Kidney tubule cell (primary cell): ENCODE data around the gene NAA10.

Source experiments
- DNase-seq: peaks from one replicate; pipeline ENCODE4 v3.0.0-alpha.2; 2018; ENCODE audit warnings: low spot score

The NAA10 gene

DNA sequence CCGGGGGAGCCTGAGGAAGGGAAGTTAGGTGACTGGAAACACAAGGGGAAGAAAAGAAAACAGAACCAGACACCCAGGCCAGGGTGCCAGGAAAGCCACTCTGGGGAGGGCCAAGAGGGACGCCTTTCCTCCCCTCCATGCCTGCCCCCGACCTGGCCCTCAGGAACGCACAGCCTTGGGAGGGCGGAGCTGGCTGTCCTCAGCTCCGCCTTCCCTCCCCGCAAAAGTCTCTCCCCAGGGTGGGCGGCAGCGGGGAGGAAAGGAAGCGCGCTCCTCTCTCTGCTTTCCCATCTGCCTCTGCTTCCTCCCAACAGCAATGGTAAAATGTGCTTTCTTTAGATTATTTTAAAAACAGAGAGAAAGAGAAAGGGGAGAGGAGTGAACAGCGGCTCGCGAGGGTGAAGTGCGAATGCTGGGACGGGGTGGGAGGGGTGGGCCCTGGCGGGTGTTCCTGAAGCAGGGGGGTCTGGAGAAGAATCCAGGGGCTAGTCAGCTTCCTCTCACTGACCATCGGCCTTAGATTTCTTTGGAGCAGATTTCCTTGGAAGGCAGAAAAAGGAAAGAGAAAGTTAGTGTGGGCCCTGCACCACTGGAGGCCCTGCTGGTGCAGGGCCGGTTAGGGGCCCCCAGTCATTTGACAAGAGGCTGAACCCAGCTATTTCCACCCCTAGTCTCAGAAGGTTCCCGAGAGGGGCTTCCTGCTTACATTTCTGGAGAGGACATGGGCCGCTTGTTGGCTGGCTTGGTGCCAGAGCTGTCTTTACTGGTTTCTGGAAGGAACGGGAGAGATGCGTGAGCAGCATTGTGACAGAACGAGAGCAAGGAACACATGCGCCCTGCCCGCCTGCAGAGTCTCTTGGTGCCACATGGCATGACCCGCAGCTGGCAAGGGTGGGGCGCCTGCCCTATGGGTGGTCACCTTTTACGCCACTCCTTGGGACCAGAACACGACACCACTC lies 14.3 kb upstream of the NAA10 start:
- DNase-seq = no peak

DNA sequence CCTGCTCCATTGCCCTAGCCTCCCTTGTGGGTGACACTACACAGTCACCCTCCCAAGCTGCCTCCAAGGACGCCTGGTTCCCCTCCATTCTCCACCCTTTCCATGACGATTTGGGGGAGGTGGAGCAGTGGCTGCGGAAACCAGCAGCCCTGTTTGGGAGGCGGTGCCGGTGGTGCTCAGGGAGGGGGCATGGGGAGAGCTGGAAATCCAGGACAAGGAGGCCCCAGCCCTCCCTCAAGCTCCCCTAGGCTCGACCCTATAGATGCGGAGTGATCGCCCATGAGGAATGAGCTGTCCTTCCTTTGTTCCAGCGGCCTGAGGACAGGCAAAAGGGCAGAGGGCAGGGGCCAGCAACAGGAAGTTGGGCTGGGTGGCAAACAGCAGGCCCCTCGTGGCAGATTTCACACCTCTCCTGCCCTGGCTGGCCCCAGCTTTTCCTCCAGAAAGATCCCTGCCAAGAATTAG lies 13.2 kb upstream of the NAA10 start:
- DNase-seq = no peak

DNA sequence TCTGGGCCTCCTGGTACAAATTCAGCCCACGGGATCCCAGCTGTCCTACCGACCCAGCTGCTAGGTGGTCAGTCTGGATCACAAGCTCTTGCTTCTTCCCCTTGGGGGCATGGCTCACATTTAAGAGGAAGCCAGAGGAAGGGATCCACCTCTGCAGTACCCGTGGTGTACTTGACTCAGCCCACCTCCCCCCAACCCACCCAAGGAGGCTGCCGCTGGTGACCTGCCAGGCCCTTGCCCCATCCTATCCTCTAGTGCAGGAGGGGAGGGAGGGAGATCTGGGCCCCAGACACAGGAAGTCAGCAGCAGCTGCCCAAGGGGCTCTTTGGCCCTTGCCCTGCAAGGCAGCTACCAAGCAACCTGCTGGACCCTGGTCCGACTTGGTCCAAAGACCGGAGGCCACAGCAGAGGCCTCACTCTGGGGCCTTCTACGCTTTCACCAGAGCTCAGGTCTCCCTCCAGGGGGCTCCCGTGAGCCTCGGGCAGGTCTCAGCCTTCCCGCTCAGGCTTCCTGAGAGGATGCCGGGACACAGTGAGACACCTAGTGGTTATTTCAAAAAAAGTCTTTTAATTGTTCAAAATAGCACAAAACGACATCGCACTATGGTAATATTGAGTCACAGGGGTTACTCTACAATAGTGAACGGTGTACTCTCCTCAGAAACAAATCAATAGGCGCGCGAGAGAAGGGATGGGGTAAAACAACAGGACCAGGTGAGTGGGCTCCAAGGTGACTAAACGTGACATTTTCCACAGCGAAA lies 12.4 kb upstream of the NAA10 start:
- peak; percentile 84 for DNase-seq

- no peak for DNase-seq
These were observed 11.4 kb upstream of the NAA10 start for GRCh38 chrX:153945956-153946943.

- DNase-seq = no peak
These were observed 9.9 kb upstream of the NAA10 start for GRCh38 chrX:153944800-153945150.

GRCh38 chrX:153944140-153944799 lies 9.4 kb upstream of the NAA10 start, which contains the start of gene RENBP:
Gene RENBP, minus strand, starts transcription at chrX:153944643. Its CDS starts 33 bp downstream, at chrX:153944610.
- no peak for DNase-seq

DNA sequence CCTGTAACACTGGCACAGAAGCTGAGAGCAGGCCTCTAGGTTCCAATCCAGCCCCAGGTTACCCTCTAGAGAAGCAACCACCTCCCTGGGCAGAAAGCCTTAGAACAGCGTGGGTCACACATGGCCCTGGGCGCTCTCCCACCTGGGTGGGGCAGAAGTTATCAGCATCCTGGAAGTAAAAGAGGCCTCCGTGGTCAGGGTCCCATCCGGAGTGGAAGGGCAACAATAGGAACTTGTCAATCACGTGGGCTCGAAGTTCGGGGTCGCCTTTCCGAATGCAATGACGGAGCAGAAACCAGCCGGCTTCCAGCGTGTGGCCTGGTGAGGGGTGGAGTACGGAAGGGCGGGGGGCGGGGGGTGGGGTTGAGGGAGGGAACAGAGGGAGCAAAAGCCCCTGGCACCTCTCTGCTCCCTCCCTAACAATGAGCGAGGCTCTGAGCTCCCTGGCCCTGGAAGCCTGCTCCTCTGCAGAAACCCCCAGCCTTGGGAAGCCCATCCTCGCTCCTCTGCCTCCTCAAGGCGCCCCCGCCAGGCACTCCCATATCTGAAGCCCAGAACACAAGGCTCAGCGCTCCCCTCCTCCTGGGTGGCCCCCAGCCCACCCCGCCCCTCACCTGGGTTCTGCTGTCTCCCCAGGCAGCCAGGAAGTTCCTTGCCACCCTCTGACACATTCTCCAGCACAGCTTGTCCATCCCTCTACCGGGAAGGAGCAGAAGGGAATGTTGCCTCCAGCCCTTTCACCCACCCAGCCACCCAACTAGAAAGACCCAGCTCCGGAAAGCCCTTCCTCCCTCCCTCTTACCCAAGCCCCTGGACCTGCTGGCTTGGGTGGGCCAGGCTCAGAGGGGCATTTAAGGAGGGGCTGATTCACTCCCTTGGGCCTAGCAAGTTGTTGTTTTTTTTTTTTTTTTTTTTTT lies 6.8 kb upstream of the NAA10 start:
- no peak for DNase-seq

GRCh38 chrX:153939573-153939972 lies 4.7 kb upstream of the NAA10 start:
- no peak for DNase-seq

DNA sequence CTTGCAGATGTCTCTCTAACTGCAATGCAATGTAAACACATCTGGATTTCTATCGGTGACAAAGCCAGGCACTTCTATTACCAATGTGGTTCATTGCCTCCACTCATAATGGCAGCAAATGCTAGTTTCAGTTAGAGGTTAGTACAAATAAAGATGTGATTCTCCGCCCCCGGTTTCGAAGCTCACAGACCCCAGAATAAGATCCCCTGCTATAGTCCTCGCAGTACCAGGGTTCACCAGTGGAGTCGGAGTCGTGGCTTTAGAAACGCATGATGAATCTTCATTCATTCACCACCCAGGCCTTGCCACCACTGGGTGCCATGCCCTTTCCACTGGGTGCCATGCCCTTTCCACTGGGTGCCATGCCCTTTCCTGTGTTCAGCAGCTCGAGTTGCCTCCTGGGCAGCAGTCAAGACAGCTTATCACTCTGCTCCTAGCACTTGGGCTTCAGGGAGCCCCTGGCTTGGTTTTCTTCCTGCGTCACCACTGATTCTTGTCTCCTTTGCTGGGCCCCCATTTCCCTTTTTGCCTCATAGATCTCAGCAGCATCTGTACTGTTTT lies 3.5 kb upstream of the NAA10 start:
- no peak for DNase-seq

DNA sequence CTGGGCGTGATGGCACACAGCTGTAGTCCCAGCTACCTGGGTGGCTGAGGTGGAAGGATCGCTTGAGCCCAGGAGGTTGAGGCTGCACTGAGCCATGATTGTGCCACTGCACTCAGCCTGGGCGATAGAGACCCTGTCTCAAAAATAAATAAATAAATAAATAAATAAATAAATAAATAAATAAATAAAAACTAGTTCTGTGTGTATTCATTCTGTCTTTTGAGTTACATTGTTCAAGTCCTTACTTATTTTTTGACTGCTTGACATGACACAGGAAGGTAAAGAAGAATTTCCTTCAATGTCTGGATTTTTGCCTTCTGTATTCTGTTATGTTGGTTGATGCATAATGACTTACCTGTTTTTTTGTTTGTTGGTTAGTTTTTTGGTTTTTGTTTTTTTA lies 2.2 kb upstream of the NAA10 start:
- no peak for DNase-seq

DNA sequence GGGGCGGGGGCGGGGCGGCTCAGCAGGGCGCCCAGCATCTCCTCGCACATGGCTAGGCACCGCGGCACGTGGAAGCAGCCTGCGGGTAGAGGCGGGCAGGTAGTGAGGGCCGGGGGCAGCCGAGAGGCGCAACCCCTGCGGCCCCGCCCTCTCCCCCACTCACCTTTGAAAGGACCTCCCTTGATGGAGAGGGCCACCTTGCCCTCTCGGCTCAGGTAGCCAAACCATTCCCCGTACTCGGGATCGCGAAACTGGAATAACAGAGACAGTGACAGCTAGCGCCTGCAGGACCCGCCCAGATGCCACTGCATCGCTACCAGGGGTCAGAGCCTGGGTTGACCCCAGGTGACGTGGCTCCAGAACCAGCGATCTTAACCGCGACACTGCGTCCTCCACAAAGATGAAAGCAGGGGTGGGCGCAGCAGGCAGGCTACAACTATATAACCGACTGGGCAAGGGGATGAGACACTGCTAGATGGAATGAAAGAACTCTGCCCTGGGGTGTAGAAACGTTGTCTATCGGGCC lies 552 bp upstream of the NAA10 start:
- no peak for DNase-seq

GRCh38 chrX:153934148-153934761 lies 582 bp downstream of the NAA10 start:
- no peak for DNase-seq

- DNase-seq = peak; percentile 44
These were observed 1.1 kb downstream of the NAA10 start for GRCh38 chrX:153933748-153934147.

DNA sequence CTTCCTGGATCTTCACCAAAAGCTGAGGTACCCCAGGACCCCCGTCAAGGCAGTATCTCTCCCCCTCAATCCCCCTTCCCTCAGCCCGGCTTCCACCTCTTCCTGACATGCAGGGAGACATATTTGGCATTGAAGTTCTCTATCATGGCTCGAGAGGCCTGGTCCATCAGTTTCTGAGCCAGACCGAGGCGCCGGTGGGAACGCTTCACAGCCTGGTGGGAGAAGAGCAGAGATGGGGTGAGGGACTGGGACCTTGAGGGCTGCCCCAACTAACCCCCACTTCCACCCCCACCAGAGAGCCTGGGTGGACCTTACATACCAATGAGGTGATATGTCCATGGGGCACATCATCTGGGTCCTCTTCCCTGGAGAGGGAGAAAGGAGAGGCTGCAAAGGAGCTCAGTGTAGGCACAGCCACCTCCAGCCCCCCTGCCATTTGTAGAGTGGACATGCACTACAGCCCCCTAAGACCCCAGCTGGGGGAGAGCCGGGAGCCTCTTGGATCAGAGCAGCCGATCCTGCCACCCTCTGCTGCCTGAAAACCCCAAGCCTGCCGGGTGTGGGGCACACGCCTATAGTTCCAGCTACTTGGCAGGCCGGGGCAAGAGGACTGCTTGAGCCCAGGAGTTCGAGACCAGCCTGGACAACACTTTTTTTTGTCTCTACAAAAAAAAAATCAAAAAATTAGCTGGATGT lies 2.5 kb downstream of the NAA10 start:
- no peak for DNase-seq

GRCh38 chrX:153931748-153932147 lies 3.1 kb downstream of the NAA10 start:
- DNase-seq = no peak

- no peak for DNase-seq
These were observed 3.7 kb downstream of the NAA10 start for GRCh38 chrX:153931151-153931550.

- DNase-seq = no peak
These were observed 4.6 kb downstream of the NAA10 start for GRCh38 chrX:153930011-153930910.
